SK-N-MC (cell line): Measurements from ENCODE around the gene PRIM2.

Source experiments
- EZH2 ChIP-seq: fragments of 200-600 bp; sonication (generic); IDR thresholded peaks from one replicate; pipeline ENCODE4 v1.6.1; 2017; ENCODE audit warnings: antibody characterized with exemption
- FOXP2 ChIP-seq: optimal IDR thresholded peaks from 2 replicates; pipeline ENCODE3; 2011; ENCODE audit warnings: mild to moderate bottlenecking, moderate library complexity; ENCODE audit not compliant: insufficient read depth; ENCODE audit errors: extremely low read length, control extremely low read depth
- POLR2AphosphoS5 ChIP-seq: IDR thresholded peaks from 2 replicates; pipeline ENCODE4 v1.6.1; 2012; ENCODE audit warnings: mild to moderate bottlenecking, low read depth, low read length, borderline replicate concordance

DNA sequence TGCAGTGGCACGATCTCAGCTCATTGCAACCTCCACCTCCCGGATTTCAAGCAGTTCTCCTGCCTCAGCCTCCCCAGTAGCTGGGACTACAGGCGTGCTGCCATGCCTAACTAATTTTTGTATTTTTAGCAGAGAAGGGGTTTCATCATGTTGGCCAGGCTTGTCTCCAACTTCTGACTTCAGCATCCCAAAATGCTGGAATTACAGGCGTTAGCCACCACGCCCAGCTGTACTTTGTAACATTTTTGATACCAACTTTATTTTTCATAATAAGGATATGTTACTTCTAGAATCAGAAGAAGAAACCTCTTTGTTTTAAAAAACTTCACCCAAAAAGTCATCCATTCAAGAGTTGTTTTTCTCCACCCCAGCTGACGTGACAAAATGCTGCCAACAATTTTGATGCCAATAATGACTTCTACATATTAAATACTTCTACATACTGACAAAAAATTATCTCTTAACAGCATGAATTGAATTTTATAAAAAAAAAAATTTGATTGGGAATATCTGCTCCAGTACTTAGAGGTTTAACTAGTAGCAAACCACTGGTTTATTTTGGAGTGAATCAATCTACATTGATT lies 22.5 kb upstream of the PRIM2 start:
- TF ChIP-seq POLR2AphosphoS5 (no peak), EZH2 (no peak), FOXP2 (no peak)
